DMS 273 (cell line): Measurements from ENCODE around the gene ADAM12.
"Not testable (repeated sequence)": the region's sequence is repeated elsewhere in the genome, so short reads cannot be mapped to it uniquely, and the experiment has no call there.

Experiments used
- DNase-seq: peaks from one replicate; lab custom pipeline; 2025; ENCODE audit not compliant: unreplicated experiment; lab: John Stamatoyannopoulos, UW

The ADAM12 gene

DNA sequence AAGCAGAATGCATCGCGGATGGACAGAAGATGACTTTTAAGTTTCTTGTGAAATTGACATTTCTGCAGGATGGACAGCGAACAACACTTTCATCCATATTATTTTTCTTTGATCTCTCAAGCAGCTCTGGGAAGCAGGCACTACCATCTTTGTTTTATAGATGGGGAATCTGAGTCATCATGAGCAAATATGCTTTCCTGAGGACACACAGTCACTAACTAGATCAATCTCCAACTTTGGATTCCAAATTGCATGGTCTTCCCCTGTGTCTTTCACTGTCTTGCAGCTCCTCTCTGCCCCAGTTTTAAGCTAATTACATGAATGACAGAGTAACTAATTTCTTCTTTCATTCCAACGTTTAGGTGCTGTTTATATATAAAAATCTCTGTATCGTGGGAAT is 201.5 kb downstream of the ADAM12 start:
- DNase-seq = no peak

GRCh38 chr10:126185676-126186447 is 202.4 kb downstream of the ADAM12 start:
- DNase-seq = no peak

- DNase-seq = no peak
Observed at GRCh38 chr10:126181626-126182025, 206.7 kb downstream of the ADAM12 start.

DNA sequence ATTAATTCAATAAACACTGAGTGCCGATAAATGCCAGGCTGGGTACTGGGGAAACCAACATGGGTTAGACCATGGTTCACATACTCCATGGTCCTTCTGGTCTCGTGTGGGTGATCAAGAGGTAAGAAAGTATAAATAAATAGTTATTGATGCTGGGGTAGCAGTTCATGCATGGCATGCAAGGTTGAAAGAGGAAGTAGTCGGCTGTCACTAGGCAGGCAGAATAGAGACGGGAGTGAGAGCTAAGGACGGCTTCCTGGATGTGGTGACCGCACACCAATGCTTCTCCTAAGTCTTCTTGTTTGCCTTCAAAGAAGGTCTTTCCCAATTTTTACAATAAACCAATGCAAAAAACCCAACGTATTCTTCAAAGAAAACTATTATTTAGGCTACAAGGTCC is 208.6 kb downstream of the ADAM12 start:
- no peak for DNase-seq

GRCh38 chr10:126177417-126178030 is 210.8 kb downstream of the ADAM12 start:
- DNase-seq = no peak

DNA sequence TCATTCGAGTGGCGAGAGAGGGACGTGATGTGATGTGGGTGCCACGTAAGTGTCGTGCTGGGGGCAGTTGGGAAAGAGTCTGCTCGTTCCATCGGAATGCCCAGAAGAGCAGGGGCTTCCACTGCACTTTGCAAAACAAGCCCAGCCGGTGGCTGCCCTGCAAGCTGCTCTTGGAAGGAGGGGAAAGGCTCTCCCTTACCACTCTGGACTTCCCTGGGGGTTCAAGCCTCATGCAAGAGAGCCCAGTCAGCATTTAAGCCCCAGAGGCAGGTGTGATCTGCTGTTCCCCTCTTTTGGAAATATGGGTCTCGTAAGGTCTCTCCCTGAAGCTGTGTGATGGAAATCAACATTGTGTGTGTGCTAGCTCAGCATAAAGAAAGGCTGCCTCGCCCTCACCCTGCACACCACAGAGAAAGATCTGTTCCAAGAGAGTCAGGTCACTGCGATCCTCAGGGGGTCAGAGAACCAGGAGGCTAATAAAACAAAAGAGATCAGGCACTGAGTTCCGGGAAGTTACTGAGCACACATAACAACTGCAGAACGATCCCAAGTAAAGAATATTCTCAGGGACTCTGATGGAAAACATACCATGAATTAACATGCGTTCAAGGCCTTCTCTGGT is 212.5 kb downstream of the ADAM12 start:
- DNase-seq = no peak

- DNase-seq = not testable (repeated sequence)
Observed at GRCh38 chr10:126172755-126173154, 215.5 kb downstream of the ADAM12 start.

DNA sequence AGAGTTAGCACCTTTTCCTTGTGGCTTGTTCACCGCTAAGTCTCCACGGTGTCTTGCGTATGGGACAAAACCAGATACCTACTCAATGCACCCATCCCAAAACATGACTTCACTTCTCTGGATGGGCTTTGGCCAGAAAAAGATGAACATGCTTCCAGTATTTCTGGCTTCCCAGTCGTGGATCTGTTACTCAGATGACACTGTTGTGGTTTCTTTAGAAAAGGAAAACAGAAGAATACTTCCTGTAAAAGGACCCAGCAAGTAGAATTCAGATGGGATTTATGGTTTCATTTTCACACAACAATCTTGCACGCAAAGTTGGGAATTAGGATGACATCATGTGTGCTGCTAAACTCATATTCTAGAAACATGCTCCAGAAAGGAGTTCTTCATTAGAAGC is 216.7 kb downstream of the ADAM12 start:
- DNase-seq = no peak

- no peak for DNase-seq
Observed at GRCh38 chr10:126170776-126171175, 217.5 kb downstream of the ADAM12 start.

DNA sequence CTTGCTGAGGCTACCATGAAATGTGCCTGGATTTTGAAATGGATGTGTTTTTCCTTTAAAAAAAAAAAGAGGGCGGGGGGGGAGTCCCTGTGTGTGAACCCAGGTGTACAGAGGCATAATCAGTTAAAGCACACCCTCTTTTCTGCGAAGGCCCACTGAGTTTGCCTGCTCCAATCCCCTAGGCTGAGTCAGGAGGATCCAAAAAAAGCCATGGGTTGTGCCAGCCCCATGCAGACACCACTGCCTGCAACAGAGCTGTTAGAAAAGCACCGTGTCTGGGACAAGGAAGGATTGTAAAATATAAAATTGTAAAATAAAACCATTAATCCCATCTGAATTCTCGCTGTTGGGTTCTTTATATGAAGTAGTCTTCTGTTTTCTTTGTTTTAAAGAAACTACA is 217.9 kb downstream of the ADAM12 start:
- no peak for DNase-seq

GRCh38 chr10:126169899-126170298 is 218.4 kb downstream of the ADAM12 start:
- DNase-seq = no peak

DNA sequence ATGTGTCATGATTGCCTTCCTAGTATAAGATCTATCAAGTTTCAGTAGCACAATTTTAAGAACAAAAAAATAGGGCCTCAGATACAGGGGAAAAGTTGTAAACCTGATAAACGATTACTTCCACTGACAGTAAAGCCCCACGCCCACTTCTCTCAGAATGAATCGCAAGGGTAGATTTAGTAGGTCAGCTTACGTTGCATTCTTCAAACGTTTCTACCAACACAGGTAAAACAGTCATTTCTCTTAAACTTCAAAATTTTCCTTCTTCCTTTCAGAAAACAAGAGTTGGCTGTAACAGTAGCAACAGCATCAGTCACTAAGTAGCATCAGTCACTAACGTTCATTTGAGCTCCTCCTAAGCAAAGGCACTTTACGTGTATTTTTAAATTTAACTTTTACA is 221.5 kb downstream of the ADAM12 start:
- DNase-seq = no peak

DNA sequence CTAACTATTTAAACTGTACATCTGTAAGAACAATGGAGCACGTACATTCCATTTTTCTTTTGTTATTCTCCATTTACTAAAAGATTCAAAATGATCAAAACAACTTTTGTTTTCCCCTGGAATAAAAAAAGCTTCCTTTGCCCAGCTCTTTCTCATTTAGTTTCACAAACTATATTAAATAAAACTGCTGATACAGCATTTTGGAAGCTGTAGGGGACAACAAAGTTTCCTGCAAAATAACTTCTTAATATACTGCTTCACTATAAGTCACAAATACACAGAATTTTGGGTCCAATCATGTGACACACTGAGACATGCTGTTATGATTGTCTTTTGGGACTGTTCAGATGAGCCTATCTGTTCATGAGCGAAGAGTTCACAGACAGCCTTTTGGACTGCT is 222.4 kb downstream of the ADAM12 start:
- DNase-seq = no peak

GRCh38 chr10:126163506-126163905 is 224.8 kb downstream of the ADAM12 start:
- DNase-seq = no peak

DNA sequence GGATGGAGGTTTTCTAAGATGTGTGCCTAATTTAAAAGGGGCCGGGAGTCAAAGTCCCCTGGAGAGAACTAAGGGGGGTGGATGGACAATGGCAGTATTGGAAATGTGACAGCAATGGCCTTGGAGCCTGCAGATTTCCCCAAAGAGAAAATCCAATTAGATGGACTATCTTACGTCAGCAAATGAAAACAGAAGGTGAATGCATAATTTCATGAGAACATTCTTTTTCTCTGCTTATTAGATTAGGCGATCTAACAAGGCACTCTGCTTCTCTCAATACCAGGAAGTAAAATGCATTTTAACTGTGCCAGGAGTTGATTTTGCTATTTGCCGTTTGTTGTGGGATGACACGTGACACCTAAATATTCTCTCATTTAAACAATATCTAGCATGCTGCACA is 226.6 kb downstream of the ADAM12 start:
- DNase-seq = no peak

DNA sequence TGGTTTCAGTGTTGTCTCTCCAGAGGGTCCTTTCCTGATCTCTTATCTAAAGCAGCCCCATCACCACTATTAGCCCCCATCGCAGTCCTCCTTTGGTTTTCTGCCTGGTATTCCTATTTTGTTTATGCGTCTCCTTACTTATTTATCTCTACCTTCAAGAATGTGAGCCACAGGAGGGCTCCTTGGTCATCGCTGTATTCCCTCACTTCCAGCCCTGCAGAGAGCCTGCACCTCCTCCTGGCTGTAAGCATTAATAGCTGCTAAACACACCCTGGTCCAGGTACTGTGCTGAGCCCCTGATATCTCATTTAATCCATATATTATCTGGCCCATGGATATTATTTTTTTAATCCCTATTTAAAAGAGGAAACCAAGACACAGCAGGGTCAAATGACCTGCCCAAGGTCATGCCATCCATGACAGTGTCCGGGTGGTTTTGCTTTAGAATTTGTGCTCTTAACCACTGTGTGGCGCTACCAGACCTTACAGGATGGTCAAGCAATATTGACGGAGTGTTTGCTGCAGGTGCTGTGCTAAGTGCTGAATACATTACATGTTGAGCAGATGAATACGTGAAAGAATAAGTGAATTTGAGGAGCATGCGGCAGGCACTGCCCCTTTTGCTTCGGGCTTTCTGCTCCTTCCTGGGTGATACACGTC is 227.2 kb downstream of the ADAM12 start:
- no peak for DNase-seq

DNA sequence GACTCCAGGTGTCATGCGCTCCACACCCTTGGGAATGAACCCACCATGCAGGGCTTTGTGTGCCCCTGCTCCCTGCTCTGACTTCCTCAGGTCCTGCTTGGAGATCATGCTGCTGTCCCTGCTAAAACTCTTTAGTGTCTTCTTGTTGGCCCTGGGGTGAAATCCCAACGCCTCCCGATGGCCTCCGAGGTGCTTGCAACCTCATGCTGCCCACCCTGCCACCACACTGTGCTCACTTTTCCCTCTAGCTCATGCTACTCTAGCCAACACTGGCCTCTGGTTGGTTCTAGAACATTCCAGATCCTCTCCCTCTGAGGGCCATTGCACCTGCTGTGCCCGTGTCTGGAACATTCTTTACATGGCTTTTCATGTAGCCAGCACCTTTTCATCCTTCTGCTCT is 227.7 kb downstream of the ADAM12 start:
- DNase-seq = no peak

- DNase-seq = no peak
Observed at GRCh38 chr10:126158133-126158892, 230.0 kb downstream of the ADAM12 start.

- DNase-seq = no peak
Observed at GRCh38 chr10:126157189-126157588, 231.1 kb downstream of the ADAM12 start.

DNA sequence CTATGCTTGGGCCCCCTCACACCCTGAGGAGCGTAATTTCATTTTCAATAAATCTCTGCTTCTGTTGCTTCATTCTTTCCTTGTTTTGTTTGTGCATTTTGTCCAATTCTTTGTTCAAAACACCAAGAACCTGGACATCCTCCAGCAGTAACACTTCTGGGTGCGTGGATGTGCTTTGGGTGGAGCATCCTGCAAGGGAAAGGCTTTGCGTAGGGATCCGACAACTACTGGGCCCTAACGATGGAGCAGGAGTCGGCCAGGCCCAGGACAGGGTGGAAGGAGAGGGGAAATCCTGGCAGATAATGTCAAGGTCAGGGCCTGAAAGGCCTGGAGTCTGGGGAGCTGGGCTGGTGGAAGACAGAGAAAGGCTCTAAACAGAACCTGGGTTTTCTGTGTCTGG is 231.8 kb downstream of the ADAM12 start:
- DNase-seq = no peak

GRCh38 chr10:126156012-126156411 is 232.3 kb downstream of the ADAM12 start:
- DNase-seq = no peak
